ENCODE data around the gene APOL2. TPM values are rescaled to one million over a fixed set of nuclear protein-coding genes. Genes with fewer than 3 reads are reported as not detected.
A peak's percentile ranks its signal among the peaks of the same experiment; 100 is the strongest.

Gene APOL2
- total and polyA plus RNA-seq, 10 of the 15 experiments (the other 5 are each of a cell fraction or from before 2014, with no cell fraction given): 4.4 to 39.9 (median 25.0) TPM

GRCh38 chr22:36246718-36247117, 7.4 kb upstream of the APOL2 start:
- TF ChIP-seq, protein P1, sequence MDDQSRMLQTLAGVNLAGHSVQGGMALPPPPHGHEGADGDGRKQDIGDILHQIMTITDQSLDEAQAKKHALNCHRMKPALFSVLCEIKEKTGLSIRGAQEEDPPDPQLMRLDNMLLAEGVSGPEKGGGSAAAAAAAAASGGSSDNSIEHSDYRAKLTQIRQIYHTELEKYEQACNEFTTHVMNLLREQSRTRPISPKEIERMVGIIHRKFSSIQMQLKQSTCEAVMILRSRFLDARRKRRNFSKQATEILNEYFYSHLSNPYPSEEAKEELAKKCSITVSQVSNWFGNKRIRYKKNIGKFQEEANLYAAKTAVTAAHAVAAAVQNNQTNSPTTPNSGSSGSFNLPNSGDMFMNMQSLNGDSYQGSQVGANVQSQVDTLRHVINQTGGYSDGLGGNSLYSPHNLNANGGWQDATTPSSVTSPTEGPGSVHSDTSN (IDR thresholded peaks at IDR 0.05; ENCODE audit: insufficient replicate concordance, low read depth, low read length): no peak
- TF ChIP-seq ZNF207 (IDR thresholded peaks at IDR 0.05; ENCODE audit: borderline replicate concordance): no peak
- TF ChIP-seq PAX5 (IDR thresholded peaks at IDR 0.05; ENCODE audit: borderline replicate concordance, low read depth, low read length): no peak
- TF ChIP-seq KLF5 (IDR thresholded peaks at IDR 0.05; ENCODE audit: partially characterized antibody): no peak
- TF ChIP-seq KDM1A (IDR thresholded peaks at IDR 0.05; ENCODE audit: borderline replicate concordance): no peak
- TF ChIP-seq POLR2A (IDR thresholded peaks at IDR 0.05; ENCODE audit: low read depth, low read length): no peak
- no peak for TF ChIP-seq BCLAF1 (IDR thresholded peaks at IDR 0.05)
- no peak for TF ChIP-seq MEF2A (IDR thresholded peaks at IDR 0.05; ENCODE audit: insufficient read depth, low read depth, low read length)
- no peak for TF ChIP-seq CBX3 (IDR thresholded peaks at IDR 0.05; ENCODE audit: borderline replicate concordance, low read depth)
- no peak for TF ChIP-seq STAT1 (conservative IDR thresholded peaks at IDR 0.05)
- TF ChIP-seq, protein P2, sequence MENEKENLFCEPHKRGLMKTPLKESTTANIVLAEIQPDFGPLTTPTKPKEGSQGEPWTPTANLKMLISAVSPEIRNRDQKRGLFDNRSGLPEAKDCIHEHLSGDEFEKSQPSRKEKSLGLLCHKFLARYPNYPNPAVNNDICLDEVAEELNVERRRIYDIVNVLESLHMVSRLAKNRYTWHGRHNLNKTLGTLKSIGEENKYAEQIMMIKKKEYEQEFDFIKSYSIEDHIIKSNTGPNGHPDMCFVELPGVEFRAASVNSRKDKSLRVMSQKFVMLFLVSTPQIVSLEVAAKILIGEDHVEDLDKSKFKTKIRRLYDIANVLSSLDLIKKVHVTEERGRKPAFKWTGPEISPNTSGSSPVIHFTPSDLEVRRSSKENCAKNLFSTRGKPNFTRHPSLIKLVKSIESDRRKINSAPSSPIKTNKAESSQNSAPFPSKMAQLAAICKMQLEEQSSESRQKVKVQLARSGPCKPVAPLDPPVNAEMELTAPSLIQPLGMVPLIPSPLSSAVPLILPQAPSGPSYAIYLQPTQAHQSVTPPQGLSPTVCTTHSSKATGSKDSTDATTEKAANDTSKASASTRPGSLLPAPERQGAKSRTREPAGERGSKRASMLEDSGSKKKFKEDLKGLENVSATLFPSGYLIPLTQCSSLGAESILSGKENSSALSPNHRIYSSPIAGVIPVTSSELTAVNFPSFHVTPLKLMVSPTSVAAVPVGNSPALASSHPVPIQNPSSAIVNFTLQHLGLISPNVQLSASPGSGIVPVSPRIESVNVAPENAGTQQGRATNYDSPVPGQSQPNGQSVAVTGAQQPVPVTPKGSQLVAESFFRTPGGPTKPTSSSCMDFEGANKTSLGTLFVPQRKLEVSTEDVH (IDR thresholded peaks at IDR 0.05; ENCODE audit: low read depth, partially characterized antibody): no peak
- TF ChIP-seq HDGF (IDR thresholded peaks at IDR 0.05): no peak
- no peak for TF ChIP-seq HCFC1 (IDR thresholded peaks at IDR 0.05; ENCODE audit: low read length)
- no peak for TF ChIP-seq TCF3 (IDR thresholded peaks at IDR 0.05; ENCODE audit: borderline replicate concordance, insufficient read depth, low read depth, low read length)
- no peak for TF ChIP-seq RAD21 (IDR thresholded peaks at IDR 0.05; ENCODE audit: insufficient read depth, low read depth, low read length)
- Histone ChIP-seq H3K4me2 (ENCODE audit: control insufficient read depth, insufficient read depth) (no peak overlapping the region), H3K79me2 (ENCODE audit: control insufficient read depth, insufficient read depth, low read length) (no peaks in the 10 kb centered on the region), H4K20me1 (ENCODE audit: control insufficient read depth, insufficient read depth) (no peaks in the 10 kb centered on the region), H3K36me3 (ENCODE audit: control insufficient read depth in 2 of 2, insufficient read depth in 2 of 2, low read length in 1 of 2) (no peaks in the 10 kb centered on the region), H2AFZ (ENCODE audit: control insufficient read depth, low read depth, low read length) (no peak overlapping the region), H3K27me3 (replicated peaks in 1 of 2; ENCODE audit: control insufficient read depth in 2 of 2, insufficient read depth in 2 of 2, low read length in 1 of 2) (no peaks in the 10 kb centered on the region), H3K4me1 (ENCODE audit: control insufficient read depth, insufficient read depth, low read length) (peaks cover 19% of the 10 kb centered on the region), H3K9ac (ENCODE audit: control insufficient read depth, insufficient read depth, low read length) (no peak overlapping the region), H3K4me3 (no peak overlapping the region), H3K9me3 (replicated peaks; ENCODE audit: control insufficient read depth, insufficient read depth, low read length) (no peaks in the 10 kb centered on the region), H3K27ac (ENCODE audit: control insufficient read depth, insufficient read depth) (no peak overlapping the region)
- intact Hi-C loops (cut with micrococcal nuclease; ENCODE audit: unreplicated experiment) (no loop called here), in situ Hi-C loops (cut with MboI) (no loop called here)
- ATAC-seq (peak; percentile 41), FAIRE-seq (no peak), DNase-seq (ENCODE audit: low read depth, low spot score) (no peak)
- RAD21 ChIA-PET (ENCODE audit: unreplicated experiment): no interaction called here
- BruUV-seq (replicated peaks): no TSS peak
- SMC1A ChIA-PET (ENCODE audit: uncharacterized antibody, unreplicated experiment): interaction anchor here (0.9 kb wide), 1 partner anchor 9 kb away, joined by 3 read pairs; no protein-coding TSS in a partner anchor
- CTCF ChIA-PET: no interaction called here
- 37% methylated on average over 3 of the region's 3 CpGs for WGBS (ENCODE audit: insufficient coverage, insufficient replicate concordance, low lambda C conversion rate, missing lambda C conversion rate)
- POLR2A ChIA-PET: no interaction called here
